ENCODE measurements around the gene SH2D7.
"Not testable (repeated sequence)": the region's sequence is repeated elsewhere in the genome, so short reads cannot be mapped to it uniquely, and the experiment has no call there.

The SH2D7 gene

GRCh38 chr15:78148392-78149067, 56.2 kb downstream of the SH2D7 start:
- no peak for DNase-seq

DNA sequence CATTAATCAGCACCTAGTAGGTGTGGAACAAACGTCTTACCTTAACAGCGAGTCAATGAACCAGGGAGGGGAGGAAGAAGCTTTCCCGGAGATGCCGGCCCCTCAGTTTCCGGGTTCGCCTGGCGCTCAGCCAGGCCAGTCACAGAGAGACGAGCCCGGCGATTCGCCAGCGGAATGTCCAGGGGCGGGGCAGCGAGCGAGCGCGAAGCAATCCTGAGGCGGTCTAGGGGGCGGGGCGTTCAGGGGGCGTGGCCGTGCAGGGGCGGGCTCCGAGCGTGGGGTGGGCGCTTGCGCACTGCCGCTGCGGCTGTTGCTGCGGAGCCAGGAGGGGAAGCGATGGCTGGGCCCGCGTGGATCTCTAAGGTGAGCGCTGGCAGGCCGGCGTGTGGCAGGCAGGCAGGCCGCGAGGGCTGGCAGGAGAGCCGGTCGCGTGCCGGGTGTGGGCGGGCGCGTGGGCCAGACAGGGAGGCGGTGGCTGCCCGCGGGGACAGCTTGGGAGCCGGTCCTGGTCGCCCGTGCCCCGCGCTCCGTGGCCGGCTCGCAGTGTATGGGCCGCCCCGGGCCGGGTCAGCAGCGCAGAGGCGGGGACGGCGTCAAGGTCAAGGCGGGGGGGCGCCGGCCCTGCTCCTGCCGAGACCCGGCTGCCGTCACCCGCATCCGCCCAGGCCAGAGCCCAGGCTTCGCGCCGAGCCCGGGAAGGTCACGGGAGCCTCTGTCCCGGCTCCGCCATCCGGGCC, 56.9 kb downstream of the SH2D7 start, which contains the start of gene IDH3A:
Gene IDH3A, plus strand, starts transcription at position 295 of the 737 bp plus-strand sequence. Its CDS starts 42 bp downstream, at position 337.
- DNase-seq: peak; percentile 85

DNA sequence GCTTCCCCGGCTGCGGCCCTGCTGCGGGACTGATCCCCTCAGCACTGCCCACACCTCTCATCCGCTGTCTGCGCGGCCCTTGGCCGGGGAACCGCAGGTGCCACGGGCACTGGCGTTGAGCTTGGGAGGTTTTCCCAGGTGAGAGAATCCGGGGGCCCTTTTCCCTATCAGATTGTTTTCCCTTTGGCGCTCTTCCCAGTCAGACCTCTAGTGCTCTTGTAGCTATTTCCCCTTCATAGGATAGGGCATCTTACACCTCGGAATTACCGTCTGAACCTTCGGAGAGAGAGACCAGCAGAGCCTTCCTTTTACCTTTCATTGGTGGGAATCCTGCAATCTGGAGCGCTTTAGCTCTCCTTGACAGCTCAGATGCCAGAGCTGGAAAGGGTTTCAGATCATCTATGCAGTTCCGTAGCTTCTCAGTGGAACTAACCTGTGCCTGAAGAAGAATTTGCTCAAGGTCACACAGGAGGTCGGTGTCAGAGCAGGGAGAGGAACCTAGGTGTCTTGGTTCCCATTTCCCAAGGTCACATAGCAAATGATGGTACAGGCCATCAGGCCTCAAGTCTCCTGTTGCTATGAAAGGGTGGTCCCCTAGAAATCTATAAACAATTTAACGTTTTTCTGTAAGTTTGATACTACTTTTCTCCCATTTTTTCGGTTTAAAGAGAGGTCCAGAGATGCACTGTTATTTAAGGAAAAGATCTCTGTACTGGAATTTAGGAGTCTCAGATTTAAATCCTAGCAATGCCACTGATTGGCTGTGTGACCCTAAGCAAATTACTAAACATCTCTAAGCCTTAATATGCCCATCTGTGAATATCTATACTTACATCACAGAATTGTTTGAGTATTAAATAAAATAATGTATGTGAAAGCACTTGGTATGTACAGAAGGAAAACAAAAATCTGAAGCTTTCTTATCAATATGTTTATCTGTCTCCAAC, 57.7 kb downstream of the SH2D7 start:
- peak; percentile 27 for DNase-seq

- DNase-seq: not testable (repeated sequence)
Measured at GRCh38 chr15:78151075-78151474, 58.7 kb downstream of the SH2D7 start.
